GM18502 (cell line): Measurements from ENCODE around the gene CLDN9.
A peak's percentile ranks its signal among the peaks of the same experiment; 100 is the strongest.

Experiments
- ATAC-seq: cut with Tn5 transposase; IDR thresholded peaks from one replicate; pipeline ENCODE4 v1.9.1; 2021; ENCODE audit warnings: mild to moderate bottlenecking; ENCODE audit not compliant: unreplicated experiment, poor library complexity

CLDN9 gene

DNA sequence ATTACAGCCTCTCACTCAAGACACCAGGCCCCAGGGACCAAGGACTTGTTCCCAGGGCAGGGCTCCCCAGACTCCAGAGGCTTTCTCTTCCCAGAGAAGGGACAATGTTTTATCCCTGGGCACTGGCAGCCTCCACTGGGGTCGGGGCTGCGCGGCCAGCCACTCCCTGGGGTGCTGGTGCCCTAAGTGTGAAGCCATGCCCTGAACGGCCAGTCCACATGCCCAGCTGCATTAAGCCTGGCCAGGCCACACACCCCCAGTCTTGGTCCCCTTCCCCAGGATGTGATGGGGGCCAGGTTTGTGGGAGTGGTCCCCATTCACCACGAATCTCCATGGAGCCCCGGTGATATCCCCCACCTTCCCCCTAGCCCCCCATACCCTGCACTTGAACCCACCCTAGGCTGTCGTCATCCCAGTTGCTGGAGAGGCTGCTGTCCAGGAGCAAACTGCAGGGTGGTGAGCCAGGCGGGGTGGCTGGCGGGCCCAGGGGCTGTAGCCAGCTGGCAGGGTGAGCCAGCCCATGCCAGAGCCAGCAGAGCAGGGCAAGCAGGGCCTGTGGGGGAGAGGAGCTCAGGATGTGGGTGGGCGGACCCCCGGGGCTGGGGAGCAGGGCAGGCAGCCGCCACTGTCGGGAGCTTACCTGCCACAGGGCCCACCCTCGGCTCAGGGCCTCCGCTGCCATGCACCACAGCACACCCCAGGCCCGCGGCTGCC lies 39.0 kb upstream of the CLDN9 start:
- ATAC-seq, result no peak

DNA sequence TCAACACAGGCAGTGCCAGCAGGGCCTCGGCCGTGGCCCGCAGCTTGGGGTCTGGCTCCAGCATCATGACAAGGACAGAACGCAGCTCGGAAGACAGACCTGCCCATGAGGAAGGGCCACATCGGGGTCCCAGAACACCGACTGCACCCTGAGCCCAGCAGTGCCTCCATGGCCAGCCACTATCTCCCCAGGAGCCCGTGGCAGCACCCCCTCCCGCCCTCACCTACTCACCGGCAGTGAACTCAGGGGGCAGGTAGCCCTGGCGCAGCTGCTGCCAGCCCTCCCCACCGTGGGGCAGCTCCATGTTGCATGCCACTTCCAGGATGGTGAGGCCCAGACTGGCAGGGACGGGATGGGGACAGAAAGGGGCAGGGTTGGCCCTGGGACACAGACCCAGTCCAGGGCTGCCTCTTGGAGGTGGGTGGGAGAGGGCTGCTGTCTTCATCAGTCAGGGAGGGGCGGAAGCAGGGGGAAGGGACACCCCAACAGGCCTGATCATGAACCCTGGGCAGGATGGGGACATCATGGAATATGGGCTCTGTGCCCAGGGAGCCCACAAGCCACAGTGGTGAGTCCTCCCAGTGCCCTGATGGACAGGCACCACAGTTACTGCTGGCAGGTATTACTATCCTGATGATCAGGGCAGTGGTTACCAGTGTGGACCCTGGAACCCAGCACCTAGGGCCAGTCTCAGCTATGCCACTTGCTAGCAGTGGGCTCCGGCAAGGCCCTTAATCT lies 38.2 kb upstream of the CLDN9 start:
- no peak for ATAC-seq

DNA sequence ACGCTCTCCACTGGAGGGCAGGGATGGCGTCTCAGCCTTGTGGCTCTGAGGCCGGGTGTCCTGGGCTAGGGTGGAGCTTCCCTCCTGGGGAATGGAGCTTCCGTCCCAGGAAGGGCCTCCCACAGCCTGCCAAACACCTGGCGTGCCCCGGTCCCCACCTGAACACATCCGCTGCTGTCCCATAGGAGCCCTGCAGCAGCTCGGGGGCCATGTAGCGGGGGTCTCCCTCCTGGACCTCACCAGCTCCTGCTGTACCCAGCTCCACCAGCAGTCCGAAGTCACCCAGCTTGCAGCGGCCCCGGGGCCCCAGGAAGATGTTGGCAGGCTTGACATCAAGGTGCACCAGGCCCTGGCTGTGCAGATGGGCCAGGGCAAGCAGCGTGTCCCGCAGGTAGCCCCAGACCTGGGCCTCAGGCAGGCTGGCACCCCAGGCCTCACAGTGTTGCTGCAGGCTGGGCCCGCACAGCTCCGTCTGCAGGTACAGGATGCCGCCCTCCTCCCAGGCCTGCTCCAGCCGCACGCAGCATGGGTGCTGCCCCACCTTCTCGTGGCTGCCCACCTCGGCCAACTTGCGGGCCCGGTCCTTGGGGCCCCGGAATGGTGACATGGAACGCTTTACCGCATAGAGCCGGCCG lies 37.4 kb upstream of the CLDN9 start:
- ATAC-seq, result no peak

DNA sequence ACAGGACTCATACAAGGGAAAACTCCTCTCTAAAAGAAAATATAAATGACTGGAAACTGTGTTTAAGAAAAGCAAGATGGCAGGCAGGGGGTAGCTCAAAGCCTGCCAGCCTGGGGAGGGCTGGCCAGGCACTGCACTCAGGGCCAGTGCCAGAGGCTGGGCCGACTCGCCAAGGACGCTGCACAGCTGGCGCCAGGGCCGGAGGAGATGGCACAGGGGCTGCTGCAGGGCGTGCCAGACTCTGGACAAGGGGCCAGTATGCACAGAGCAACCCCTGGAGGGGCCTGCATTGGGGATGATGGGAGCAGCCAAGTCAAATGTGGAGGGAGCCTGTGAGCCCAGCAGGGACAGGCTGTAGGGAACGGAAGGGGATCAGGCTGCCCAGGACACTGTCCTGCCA lies 36.5 kb upstream of the CLDN9 start:
- no peak for ATAC-seq

DNA sequence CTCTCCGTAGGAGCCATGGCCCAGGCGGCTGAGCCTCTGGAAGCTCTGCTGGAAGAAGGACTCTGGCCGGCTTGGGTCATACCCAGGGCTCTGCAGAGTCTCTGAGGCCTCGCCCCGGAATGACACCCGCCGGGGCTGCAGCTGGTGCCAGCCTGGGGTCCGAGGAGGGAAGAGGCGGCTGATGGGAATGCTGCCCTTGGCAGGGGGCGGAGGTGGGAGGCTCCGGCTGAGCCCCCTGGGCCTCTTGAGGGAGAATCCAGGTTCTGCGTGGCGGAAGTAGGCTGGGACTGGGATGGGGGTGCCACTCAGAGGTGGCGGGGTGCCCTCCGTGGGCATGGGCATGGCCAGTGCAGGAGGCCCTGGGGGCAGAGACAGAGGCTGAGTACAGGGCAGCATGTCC lies 36.0 kb upstream of the CLDN9 start:
- no peak for ATAC-seq

DNA sequence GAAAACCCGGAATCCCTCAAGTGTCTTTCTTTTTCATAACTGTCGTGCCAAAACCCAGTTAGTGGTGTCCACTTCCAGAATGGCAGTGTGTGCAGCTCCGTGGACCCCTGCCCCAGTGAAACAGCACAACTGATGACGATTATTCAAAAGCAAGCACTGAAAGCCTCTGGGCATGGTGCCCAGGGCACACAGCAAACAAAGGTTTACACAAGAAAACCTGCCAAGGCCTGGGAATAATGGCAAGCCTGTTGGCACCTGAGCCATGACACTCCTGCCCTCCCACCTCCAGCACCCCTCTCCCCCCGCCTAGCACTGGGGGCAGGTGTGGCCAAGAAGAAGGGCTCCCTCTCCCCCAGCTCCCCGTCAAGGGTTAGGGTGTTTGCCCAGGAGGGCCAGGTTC lies 35.3 kb upstream of the CLDN9 start:
- ATAC-seq, result no peak

DNA sequence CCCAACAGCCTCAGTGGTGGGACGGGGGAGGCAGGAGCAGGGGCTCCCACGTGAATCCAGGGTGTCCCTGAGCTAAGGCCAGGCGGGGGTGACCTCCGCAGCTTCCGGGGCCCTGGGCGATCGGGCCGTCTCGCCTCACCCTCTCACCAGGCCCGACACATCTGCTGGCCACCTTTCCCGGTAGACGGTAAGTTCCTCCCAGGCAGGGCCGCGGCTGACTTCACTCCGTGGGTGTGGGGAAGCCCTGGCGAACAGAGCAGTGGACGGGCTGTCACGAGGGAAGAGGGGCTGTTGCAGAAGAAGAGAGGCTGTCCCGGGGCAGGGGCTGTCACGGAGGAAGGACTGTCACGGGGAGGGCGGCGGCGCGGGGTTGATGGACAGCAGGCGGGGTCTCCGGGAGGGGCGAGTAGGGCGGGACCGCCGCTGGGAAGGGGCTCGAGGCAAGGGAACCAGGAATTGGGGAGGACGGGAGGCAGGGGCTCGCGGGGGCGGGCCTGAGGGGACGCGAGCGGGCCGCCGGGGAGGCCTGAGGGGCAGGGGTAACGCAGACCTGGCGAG lies 33.0 kb upstream of the CLDN9 start:
- no peak for ATAC-seq

DNA sequence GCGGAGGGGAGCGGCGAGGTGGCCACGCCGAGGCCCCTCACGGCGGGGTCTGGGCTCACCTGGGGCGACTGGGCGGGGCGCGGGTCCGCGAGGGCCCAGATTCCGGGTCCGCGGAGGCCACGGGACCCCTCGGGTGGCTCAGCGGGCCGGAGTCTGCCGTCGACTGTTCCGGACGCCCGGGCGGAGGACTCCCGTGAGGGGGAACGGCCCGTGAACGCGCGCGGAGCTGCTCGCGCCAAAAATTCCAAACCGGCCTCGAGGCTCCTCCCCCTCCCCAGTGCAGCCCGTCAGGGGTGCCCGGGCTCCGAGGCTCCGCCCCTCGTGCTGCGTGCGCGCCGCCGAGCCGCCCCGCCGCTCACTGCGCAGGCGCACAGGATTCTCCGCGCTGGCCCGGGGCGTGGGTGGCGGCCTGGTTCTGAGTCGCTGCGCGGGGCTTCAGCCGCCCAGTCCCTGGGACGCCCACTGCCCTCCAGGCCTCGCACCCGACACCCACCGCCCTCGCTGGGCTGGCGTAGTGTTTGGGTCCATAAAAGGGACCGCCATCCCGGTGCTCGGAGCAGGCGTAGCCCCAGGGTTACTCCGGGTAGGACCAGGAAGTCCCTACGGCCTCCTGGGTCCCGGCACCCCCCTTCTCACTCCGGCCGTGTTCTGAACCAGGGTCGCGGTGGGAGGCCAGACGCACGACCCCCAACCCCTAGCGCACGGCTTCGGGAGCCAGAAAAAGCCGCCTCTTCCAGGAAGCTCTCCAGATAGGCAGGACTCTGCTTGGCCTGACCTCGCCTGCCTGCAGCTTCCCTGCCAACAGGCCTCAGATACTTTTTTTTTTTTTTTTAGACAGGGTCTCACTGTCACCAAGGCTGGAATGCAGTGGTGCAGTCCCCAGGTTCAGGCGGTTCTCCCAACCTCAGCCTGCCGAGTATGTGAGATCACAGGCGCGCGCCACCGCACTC lies 32.2 kb upstream of the CLDN9 start, which contains the start of gene PKMYT1:
Gene PKMYT1, minus strand, starts transcription at position 220 of the 950 bp plus-strand sequence. CDS start 789 bp downstream, outside the sequence.
- peak; percentile 82 for ATAC-seq

DNA sequence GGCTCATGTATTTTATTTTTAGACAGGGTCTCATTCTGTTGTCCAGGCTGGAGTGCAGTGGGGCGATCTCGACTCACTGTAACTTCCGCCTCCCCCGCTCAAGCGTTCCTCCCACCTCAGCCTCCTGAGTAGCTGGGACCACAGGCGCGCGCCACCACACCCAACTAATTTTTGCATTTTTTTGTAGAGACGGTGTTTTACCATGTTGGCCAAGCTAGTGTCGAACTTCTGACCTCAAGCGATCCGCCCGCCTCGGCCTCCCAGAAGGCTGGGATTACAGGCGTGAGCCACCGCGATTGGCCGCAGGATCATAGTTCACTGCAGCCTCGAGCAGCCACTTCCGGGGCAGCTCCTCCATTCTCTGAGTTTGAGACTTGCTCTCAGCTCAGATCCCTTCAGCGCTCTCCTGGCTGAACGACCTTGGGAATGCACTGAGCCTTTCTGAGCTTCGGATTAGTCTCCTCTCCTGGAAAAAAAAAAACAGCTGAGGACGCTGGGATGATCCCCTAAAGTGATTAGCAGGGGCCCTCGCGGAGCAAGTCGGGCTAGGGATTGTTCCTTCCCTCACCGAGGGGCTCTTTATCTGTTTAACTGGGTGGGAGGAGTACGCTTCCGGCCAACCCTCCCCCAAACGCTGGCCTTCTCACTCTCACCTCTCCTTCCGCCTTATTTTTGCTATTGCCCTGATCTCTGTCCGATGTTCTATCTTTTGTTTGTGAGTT lies 31.4 kb upstream of the CLDN9 start:
- no peak for ATAC-seq

DNA sequence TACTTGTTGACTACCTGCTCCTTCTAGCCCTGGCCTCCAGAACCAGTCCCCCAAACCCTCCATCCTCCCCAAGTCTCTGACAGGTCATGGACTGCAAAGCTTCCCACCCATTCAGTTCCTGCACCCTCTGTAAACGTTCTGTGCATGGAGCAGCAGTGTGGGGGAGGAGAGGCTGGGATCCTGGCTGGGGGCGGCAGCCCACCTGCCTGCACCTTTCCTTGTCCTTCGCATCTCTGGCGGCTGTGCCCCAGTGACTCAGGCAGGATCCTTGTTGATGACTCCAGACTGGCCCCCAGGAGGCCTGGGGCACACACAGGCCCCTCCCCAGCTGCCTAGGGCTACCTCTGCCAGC lies 30.8 kb upstream of the CLDN9 start:
- ATAC-seq, result no peak

DNA sequence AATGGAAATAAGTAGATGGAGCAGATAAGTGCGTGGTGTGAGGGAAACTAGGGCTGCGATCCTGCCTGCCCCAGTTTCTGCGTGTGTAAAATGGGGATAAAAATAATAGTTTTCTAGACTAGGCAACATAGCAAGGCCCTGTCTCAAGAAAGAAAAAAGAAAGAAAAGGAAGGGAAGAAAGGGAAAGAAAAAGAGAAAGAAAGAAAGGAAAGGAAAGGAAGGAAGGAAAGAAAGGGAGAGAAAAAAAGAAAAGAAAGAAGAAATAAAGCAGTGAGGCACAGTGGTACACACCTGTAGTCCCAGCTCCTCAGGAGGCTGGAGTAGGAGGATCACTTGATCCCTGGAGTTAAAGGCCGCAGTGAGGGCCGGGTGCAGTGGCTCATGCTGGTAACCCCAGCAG lies 30.3 kb upstream of the CLDN9 start:
- no peak for ATAC-seq

DNA sequence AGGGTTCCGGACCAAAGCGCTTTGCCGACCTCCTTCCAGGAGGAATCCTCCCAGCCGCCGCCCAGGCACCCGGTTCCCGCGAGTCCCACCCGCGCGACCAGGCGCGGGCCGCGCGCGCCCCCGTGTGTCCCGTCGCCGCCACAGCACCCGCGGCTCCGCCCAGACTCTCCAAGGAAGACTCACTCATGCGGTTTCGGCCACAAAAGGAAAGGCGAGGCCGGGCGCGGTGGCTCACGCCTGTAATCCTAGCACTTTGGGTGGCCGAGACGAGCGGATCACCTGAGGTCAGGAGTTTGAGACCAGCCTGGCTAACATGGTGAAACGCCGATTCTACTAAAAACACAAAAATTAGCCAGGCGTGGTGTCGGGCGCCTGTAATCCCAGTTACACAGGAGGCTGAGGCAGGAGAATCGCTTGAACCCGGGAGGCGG lies 29.0 kb upstream of the CLDN9 start:
- peak; percentile 38 for ATAC-seq

DNA sequence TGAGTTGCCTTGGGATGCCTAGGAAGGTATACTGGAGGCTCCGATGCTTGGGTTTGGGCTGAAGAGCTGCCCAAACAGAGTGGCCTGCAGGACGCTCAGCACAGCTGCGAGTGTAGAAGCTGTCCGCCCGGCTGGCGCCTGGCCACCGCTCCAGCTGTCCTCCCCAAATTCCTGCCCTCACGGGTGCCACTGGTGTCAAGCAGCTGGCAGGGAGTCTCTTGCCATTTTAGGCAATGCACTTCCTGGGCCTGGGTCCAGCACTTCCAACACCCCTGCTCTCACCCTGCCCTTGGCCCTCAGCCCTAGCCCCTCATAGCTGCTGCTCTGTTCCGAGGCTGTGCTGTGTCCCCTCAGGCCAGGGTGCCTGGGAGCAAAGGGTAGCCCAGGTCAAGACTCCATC lies 27.3 kb upstream of the CLDN9 start:
- no peak for ATAC-seq

DNA sequence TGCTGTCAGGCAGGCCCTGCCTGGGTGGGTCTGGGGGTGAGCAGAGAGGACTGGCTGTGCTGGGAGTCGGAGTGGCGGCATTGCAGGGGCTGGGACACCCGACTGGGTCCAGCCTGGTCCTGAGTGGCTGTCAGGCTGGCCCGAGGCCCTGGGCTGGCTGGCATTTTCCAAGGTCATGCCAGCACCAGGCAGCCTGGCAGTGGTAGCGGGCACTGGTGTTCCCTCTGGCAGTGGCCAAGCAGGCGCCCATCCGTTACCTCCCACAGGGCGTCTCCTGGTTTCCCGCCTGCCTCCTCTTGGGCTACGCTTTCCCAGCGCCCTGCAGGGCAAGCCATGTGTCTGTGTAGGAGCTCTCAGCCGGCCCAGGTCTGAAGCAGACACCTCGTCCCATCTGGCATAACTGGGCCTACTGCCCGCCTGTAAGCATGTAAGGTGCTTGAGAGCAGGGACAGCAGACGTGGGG lies 26.8 kb upstream of the CLDN9 start:
- ATAC-seq, result no peak

DNA sequence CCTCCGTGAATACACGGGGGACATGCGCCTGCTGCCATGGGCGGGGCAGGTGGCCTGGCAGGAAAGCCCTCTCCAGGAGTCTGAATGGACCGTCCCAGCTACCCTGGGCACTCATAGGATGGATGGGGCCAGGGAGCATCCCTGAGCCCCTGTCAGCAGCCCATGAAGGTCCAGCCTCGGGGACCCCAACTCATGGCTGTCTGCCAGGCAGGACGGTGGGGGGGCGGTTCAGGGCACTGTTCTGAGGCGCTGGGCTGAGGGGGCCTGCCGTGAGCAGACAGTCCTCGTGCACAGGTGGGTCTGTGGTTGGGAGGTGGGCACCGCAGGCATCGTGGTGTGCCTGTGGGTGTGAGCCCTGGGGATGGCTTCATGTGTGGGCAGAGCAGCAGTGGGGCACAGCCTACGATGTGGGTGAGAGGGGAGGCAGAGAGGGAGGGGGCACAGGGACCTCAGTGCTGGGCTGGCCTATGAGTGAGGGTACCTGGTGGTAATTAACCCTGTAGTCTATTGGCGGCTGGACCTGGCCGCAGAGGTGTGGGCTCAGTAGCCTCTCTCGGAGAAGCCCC lies 26.0 kb upstream of the CLDN9 start:
- ATAC-seq, result no peak

DNA sequence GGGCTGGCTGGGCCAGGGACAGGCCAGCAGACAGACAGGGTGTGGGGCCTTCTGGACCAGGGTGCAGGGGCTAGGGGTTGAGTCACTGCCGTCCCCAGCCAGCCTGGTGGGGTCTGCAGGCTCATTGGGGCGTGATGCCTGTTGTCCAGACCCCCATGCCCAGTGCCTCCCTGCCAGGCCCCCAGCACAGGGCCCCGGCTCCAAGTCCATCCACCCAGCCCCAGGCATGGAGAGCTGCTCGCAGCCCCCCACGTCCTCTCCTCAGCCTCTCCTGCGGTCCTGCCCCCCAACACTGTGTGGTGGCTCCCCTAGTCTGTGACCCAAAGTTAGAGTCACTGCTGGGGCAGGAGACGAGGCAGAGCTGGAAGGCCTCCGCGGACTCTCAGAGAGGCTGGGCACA lies 25.4 kb upstream of the CLDN9 start:
- no peak for ATAC-seq

DNA sequence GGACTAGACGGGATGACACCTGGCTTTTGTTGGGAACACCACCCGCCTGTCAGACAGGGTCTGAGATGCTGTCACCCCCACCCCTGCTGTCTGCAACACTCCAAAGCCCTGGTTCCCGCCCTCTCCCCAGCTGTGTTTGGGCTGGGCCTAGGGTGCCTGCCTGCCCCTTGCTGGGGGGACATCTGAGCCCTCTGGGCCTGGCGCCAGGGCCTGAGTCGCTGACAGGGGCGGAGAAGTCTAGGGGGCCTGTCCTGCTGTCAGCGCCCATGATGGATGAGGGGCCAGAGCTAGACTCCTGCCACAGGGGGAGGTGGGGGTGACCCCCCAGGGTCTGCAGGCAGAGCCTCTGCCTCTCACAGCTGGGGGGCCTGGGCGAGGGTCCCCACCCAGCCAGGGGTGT lies 24.9 kb upstream of the CLDN9 start:
- no peak for ATAC-seq

DNA sequence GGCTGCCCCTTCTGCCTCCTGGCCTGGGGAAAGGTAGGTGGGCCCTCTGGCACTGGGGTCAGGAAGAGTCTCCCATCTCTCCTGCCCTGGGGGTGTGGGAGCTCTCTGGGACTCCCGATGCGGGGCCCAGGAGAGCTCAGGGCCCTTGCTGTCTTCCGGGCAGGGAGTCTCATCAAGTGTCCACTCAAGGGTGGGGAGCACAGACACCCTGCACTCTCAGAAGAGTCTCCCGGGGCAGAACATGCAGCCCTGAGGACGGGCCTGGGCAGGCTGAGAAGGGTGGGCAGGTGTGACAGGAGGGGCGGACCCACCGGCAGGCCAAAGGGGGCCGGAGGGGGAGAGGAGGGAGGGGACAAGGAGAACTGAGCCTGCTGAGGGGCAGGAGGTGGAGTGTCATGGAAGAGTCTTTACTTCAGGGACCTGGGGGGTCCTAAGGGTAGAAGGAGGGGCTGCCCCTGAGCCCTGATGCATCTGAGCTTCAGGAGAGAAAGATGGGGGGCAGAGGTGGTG lies 24.1 kb upstream of the CLDN9 start:
- ATAC-seq, result no peak

DNA sequence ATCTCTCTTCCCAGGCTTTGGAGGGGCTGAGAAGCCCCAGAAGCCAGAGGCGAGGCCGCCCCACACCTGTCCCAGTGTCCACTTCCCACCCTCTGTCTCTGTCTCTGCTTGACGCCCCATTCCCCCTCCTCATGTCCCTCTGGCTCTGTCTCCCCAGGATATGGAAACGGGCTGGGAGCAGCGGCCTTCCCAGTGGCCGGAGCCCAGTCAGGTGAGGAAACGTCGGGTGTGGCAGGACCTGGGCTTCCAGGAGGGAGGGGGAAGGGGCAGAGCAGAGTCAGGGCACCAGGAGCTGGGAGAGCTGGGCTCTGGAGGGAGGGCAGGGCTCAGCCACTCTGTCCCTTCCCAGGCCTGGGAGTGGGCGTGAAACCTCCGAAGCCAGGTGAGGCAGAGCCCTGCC lies 21.8 kb upstream of the CLDN9 start:
- ATAC-seq, result no peak
